Measurements from ENCODE around the gene DRC7. TPM values are rescaled to one million over a fixed set of nuclear protein-coding genes. Genes with fewer than 3 reads are reported as not detected.
A peak's percentile ranks its signal among the peaks of the same experiment; 100 is the strongest.

DRC7 gene
- total and polyA plus RNA-seq, 9 of the 15 experiments (the other 6 are each of a cell fraction or from before 2014, with no cell fraction given) = 0.04 to 0.33 (median 0.12) TPM; not detected in 3

DNA sequence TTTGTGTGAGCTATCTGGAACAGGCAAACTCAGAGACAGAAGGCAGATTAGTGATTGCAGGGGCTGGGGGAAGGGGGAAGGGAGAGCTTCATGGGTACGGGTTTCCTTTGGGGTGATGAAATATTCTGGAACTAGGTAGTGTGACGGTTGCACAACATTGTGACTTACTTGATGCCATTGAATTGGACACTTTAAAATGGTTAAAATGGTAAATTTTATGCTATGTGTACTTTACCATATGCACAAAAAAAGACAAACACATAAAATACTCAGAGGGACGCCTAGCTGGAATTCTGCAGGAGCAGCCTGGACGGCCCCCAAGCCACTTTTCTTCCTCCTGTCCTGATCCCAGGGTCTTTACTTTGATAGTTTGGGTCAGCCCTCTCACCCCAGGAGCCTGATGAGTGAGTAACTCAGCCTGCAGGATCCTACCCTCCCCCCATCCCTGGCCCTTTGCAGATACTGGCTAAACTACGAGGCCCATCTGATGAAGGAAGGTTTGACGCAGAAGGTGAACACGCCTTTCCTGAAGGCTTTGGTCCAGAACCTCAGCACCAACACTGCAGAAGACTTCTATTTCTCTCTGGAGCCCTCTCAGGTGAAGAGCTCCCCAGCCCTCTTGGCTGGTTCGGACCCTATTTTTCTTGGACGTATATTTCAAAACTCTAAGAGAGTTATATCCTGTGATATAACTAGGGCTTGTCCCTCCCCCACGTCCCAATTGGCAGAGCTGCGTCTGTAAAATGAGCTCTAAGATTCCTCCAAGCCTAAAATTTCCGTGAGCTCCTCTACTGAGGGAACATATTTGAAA, 18.7 kb upstream of the DRC7 start (continued):
- TF ChIP-seq, protein P1, sequence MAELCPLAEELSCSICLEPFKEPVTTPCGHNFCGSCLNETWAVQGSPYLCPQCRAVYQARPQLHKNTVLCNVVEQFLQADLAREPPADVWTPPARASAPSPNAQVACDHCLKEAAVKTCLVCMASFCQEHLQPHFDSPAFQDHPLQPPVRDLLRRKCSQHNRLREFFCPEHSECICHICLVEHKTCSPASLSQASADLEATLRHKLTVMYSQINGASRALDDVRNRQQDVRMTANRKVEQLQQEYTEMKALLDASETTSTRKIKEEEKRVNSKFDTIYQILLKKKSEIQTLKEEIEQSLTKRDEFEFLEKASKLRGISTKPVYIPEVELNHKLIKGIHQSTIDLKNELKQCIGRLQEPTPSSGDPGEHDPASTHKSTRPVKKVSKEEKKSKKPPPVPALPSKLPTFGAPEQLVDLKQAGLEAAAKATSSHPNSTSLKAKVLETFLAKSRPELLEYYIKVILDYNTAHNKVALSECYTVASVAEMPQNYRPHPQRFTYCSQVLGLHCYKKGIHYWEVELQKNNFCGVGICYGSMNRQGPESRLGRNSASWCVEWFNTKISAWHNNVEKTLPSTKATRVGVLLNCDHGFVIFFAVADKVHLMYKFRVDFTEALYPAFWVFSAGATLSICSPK (IDR thresholded peaks at IDR 0.05; ENCODE audit: borderline replicate concordance) = no peak
- no peak for TF ChIP-seq ZNF174 (CRISPR knock-in tag; IDR thresholded peaks at IDR 0.05)
- TF ChIP-seq, protein P2, sequence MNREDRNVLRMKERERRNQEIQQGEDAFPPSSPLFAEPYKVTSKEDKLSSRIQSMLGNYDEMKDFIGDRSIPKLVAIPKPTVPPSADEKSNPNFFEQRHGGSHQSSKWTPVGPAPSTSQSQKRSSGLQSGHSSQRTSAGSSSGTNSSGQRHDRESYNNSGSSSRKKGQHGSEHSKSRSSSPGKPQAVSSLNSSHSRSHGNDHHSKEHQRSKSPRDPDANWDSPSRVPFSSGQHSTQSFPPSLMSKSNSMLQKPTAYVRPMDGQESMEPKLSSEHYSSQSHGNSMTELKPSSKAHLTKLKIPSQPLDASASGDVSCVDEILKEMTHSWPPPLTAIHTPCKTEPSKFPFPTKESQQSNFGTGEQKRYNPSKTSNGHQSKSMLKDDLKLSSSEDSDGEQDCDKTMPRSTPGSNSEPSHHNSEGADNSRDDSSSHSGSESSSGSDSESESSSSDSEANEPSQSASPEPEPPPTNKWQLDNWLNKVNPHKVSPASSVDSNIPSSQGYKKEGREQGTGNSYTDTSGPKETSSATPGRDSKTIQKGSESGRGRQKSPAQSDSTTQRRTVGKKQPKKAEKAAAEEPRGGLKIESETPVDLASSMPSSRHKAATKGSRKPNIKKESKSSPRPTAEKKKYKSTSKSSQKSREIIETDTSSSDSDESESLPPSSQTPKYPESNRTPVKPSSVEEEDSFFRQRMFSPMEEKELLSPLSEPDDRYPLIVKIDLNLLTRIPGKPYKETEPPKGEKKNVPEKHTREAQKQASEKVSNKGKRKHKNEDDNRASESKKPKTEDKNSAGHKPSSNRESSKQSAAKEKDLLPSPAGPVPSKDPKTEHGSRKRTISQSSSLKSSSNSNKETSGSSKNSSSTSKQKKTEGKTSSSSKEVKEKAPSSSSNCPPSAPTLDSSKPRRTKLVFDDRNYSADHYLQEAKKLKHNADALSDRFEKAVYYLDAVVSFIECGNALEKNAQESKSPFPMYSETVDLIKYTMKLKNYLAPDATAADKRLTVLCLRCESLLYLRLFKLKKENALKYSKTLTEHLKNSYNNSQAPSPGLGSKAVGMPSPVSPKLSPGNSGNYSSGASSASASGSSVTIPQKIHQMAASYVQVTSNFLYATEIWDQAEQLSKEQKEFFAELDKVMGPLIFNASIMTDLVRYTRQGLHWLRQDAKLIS (CRISPR knock-in tag; IDR thresholded peaks at IDR 0.05) = no peak
- no peak for TF ChIP-seq ESRRA (IDR thresholded peaks at IDR 0.05; ENCODE audit: borderline replicate concordance, low read depth)
- TF ChIP-seq ZSCAN29 (IDR thresholded peaks at IDR 0.05) = no peak
- TF ChIP-seq TEAD4 (IDR thresholded peaks at IDR 0.05; ENCODE audit: low read length) = peak; percentile 63
- TF ChIP-seq TEAD4 (CRISPR knock-in tag; IDR thresholded peaks at IDR 0.05; ENCODE audit: borderline replicate concordance) = no peak
- TF ChIP-seq ZNF444 (CRISPR knock-in tag; IDR thresholded peaks at IDR 0.05) = no peak
- TF ChIP-seq ZNF551 (CRISPR knock-in tag; IDR thresholded peaks at IDR 0.05) = no peak
- TF ChIP-seq, protein P3, sequence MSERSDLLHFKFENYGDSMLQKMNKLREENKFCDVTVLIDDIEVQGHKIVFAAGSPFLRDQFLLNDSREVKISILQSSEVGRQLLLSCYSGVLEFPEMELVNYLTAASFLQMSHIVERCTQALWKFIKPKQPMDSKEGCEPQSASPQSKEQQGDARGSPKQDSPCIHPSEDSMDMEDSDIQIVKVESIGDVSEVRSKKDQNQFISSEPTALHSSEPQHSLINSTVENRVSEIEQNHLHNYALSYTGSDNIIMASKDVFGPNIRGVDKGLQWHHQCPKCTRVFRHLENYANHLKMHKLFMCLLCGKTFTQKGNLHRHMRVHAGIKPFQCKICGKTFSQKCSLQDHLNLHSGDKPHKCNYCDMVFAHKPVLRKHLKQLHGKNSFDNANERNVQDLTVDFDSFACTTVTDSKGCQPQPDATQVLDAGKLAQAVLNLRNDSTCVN (CRISPR knock-in tag; IDR thresholded peaks at IDR 0.05) = no peak
- TF ChIP-seq, protein P4, sequence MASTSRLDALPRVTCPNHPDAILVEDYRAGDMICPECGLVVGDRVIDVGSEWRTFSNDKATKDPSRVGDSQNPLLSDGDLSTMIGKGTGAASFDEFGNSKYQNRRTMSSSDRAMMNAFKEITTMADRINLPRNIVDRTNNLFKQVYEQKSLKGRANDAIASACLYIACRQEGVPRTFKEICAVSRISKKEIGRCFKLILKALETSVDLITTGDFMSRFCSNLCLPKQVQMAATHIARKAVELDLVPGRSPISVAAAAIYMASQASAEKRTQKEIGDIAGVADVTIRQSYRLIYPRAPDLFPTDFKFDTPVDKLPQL (IDR thresholded peaks at IDR 0.05; ENCODE audit: extremely low read depth, insufficient read length) = no peak
- peak; percentile 46 for TF ChIP-seq NEUROD1 (IDR thresholded peaks at IDR 0.05; ENCODE audit: borderline replicate concordance, low read depth, low read length, partially characterized antibody)
- TF ChIP-seq SRSF7 (optimal IDR thresholded peaks at IDR 0.05; ENCODE audit: low read depth, low read length) = no peak
- no peak for TF ChIP-seq DMBX1 (CRISPR knock-in tag; IDR thresholded peaks at IDR 0.05; ENCODE audit: borderline replicate concordance)
- no peak for TF ChIP-seq ZNF121 (CRISPR knock-in tag; conservative IDR thresholded peaks at IDR 0.05)
- no peak for TF ChIP-seq BRD4 (IDR thresholded peaks at IDR 0.05)
- no peak for TF ChIP-seq ZNF644 (tag; IDR thresholded peaks at IDR 0.05; ENCODE audit: low read depth)
- no peak for TF ChIP-seq POLR2A (conservative IDR thresholded peaks at IDR 0.05)
- TF ChIP-seq BHLHE40 (IDR thresholded peaks at IDR 0.05; ENCODE audit: low read length) = no peak
- TF ChIP-seq CEBPG (CRISPR knock-in tag; IDR thresholded peaks at IDR 0.05) = peak; percentile 89
- peak; percentile 95 to 99 for TF ChIP-seq CEBPG (tag; conservative IDR thresholded peaks at IDR 0.05 in 1 of 2, IDR thresholded peaks at IDR 0.05 in 1 of 2)
- no peak for TF ChIP-seq BCOR (IDR thresholded peaks at IDR 0.05)
- TF ChIP-seq MECOM (CRISPR knock-in tag; IDR thresholded peaks at IDR 0.05) = no peak
